MM.1S (cell line): Measurements from ENCODE around the gene DGUOK.
"Not testable (repeated sequence)": the region's sequence is repeated elsewhere in the genome, so short reads cannot be mapped to it uniquely, and the experiment has no call there.

Experiments used
- EZH2 ChIP-seq: fragments of 300-600 bp; sonication (generic); optimal IDR thresholded peaks from 2 replicates; pipeline ENCODE3; 2017; ENCODE audit warnings: low read depth, mild to moderate bottlenecking, antibody characterized with exemption, low read length, mixed read lengths
- TF ChIP-seq, protein P1 (sequence below): fragments of 300-600 bp; sonication (generic); IDR thresholded peaks from 2 replicates; pipeline ENCODE4 v1.5.1; 2016; ENCODE audit warnings: antibody characterized with exemption, low read length, mixed read lengths

DNA sequence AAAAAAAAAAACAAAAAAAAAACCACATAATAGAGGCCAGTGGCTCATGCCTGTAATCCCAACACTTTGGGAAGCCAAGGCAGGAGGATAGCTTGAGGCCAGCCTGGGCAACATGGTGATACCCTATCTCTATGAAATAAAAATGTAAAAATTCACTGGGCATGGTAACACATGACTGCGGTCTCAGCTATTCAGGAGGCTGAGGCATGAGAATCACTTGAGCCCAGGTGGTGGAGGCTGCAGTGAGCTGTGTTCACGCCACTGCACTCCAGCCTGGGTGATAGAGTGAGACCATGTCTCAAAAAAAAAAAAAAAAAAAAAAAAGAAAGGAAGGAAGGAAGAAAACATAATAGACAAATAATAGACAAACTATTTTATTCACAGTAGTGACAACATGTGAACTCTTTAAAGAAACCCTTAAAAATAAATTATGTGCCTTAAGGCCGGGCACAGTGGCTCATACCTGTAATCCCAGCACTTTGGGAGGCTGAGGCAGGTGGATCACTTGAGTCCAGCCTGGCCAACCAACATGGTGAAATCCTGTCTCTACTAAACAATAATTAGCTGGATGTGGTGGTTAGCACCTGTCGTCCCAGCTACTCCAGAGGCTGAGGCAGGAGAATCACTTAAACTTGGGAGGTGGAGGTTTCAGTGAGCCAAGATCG lies 22.6 kb upstream of the DGUOK start:
- TF ChIP-seq EZH2: not testable (repeated sequence)
- TF ChIP-seq, protein P1, sequence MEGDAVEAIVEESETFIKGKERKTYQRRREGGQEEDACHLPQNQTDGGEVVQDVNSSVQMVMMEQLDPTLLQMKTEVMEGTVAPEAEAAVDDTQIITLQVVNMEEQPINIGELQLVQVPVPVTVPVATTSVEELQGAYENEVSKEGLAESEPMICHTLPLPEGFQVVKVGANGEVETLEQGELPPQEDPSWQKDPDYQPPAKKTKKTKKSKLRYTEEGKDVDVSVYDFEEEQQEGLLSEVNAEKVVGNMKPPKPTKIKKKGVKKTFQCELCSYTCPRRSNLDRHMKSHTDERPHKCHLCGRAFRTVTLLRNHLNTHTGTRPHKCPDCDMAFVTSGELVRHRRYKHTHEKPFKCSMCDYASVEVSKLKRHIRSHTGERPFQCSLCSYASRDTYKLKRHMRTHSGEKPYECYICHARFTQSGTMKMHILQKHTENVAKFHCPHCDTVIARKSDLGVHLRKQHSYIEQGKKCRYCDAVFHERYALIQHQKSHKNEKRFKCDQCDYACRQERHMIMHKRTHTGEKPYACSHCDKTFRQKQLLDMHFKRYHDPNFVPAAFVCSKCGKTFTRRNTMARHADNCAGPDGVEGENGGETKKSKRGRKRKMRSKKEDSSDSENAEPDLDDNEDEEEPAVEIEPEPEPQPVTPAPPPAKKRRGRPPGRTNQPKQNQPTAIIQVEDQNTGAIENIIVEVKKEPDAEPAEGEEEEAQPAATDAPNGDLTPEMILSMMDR: not testable (repeated sequence)
